ENCODE results near the gene SH3PXD2B. TPM values are rescaled to one million over a fixed set of nuclear protein-coding genes. Genes with fewer than 3 reads are reported as not detected.

Gene SH3PXD2B
- total and polyA plus RNA-seq, 2 of the 4 experiments (the other 2 are of a cell fraction), result 8.2 to 14.4 TPM

GRCh38 chr5:172311026-172311425 lies 143.3 kb downstream of the SH3PXD2B start:
- ChIA-PET POLR2A (ENCODE audit: unreplicated experiment) (no interaction called here), CTCF (no interaction called here)
- dilution Hi-C loops (cut with HindIII; ENCODE audit: low sequenced_read_pairs, unreplicated experiment) (no loop called here), intact Hi-C loops (cut with micrococcal nuclease) (no loop called here), in situ Hi-C loops (cut with MboI; ENCODE audit: low sequenced_read_pairs) (no loop called here)
- no peak overlapping the region for H3K56ac ChIP-seq (ENCODE audit: extremely low read depth, insufficient read depth, low read length)
- H2BK5ac ChIP-seq (ENCODE audit: low read depth, low read length, poor library complexity, severe bottlenecking), result no peak overlapping the region
- no peak overlapping the region for H3K14ac ChIP-seq (replicated peaks; ENCODE audit: low read depth, low read length)
- no peak overlapping the region for H3K4ac ChIP-seq (ENCODE audit: low read depth, low read length)
- DNase-seq (no peak), ATAC-seq (ENCODE audit: low read depth) (no peak)
- H2BK20ac ChIP-seq (ENCODE audit: low read depth, low read length), result no peak overlapping the region
- H3K9ac ChIP-seq (ENCODE audit: low read depth, low read length), result no peak overlapping the region
- BruUV-seq (replicated peaks), result no TSS peak
- no peak overlapping the region for H2AFZ ChIP-seq (replicated peaks; ENCODE audit: low read length, poor library complexity)
- H3K9me1 ChIP-seq (ENCODE audit: insufficient read depth, low read length), result peaks cover 4% of the 10 kb centered on the region; the same call in 1 of the 2 replicates
- no peaks in the 10 kb centered on the region for H3K79me1 ChIP-seq (ENCODE audit: low read depth in 1 of 2, low read length in 2 of 2)
- no peaks in the 10 kb centered on the region for H3K9me3 ChIP-seq (ENCODE audit: control insufficient read depth, insufficient read depth, low read length)
- H4K20me1 ChIP-seq (ENCODE audit: insufficient read depth, low read length), result no peaks in the 10 kb centered on the region
- no peak overlapping the region for H3K18ac ChIP-seq (ENCODE audit: low read depth, low read length)
- H3K27me3 ChIP-seq (ENCODE audit: control insufficient read depth, insufficient read depth, low read length), result no peaks in the 10 kb centered on the region
- H3K23ac ChIP-seq (ENCODE audit: low read depth, low read length), result no peak overlapping the region
- no peak overlapping the region for H3K4me2 ChIP-seq (ENCODE audit: low read depth, low read length)
- H4K5ac ChIP-seq (ENCODE audit: low read depth, low read length), result no peak overlapping the region
- no peak overlapping the region for H4K8ac ChIP-seq (ENCODE audit: low read depth in 2 of 2, low read length in 2 of 2)
- H2AK5ac ChIP-seq (ENCODE audit: low read depth, low read length), result no peak overlapping the region
- no peak overlapping the region for H3K27ac ChIP-seq (ENCODE audit: insufficient read depth, low read length)
- no peak overlapping the region for H2AK9ac ChIP-seq (replicated peaks; ENCODE audit: low read depth, low read length, poor library complexity)
- H3K4me1 ChIP-seq (ENCODE audit: control insufficient read depth, insufficient read depth, low read length), result no peaks in the 10 kb centered on the region
- 94% methylated on average over 3 of the region's 7 CpGs; no CpG with 5 or more reads in 1 of the 2 experiments for WGBS, 2 experiments (ENCODE audit: extremely low coverage in 2 of 2, insufficient read length in 1 of 2)
- no peak overlapping the region for H2BK15ac ChIP-seq (ENCODE audit: low read depth, low read length)
- no peaks in the 10 kb centered on the region for H3K36me3 ChIP-seq (ENCODE audit: control insufficient read depth, insufficient read depth, low read length)
- TF ChIP-seq MAZ (IDR thresholded peaks at IDR 0.05; ENCODE audit: borderline replicate concordance, low read depth, low read length) (no peak), CEBPB (IDR thresholded peaks at IDR 0.05; ENCODE audit: low read depth, low read length) (no peak), CTCF (conservative IDR thresholded peaks at IDR 0.05; ENCODE audit: low read depth, low read length) (no peak), MXI1 (IDR thresholded peaks at IDR 0.05; ENCODE audit: borderline replicate concordance, low read depth, low read length) (no peak), RCOR1 (IDR thresholded peaks at IDR 0.05; ENCODE audit: insufficient replicate concordance, low read length) (no peak), FOS (IDR thresholded peaks at IDR 0.05; ENCODE audit: low read depth, low read length) (no peak), ELK1 (IDR thresholded peaks at IDR 0.05; ENCODE audit: borderline replicate concordance, low read depth, low read length) (no peak), BHLHE40 (IDR thresholded peaks at IDR 0.05; ENCODE audit: low read depth, low read length) (no peak), RFX5 (IDR thresholded peaks at IDR 0.05; ENCODE audit: low read depth, low read length) (no peak), NFE2L2 (IDR thresholded peaks at IDR 0.05; ENCODE audit: low read depth, low read length) (no peak), USF2 (IDR thresholded peaks at IDR 0.05; ENCODE audit: low read depth, low read length) (no peak), POLR2A (IDR thresholded peaks at IDR 0.05; ENCODE audit: low read depth, low read length) (no peak), CHD1 (IDR thresholded peaks at IDR 0.05; ENCODE audit: low read depth, low read length) (no peak), RAD21 (IDR thresholded peaks at IDR 0.05; ENCODE audit: low read length) (no peak)
- H4K91ac ChIP-seq (ENCODE audit: insufficient read depth, low read depth, low read length), result no peak overlapping the region
- no peak overlapping the region for H2BK120ac ChIP-seq (ENCODE audit: low read depth, low read length)
- H3K4me3 ChIP-seq (ENCODE audit: insufficient read depth, low read depth, low read length), result no peak overlapping the region

Measured in IMR-90 (cell line).